NCI-H2107 (cell line): Measurements from ENCODE around the gene LIPC.

ENCODE experiments used
- DNase-seq: peaks from one replicate; lab custom pipeline; 2025; lab: John Stamatoyannopoulos, UW

LIPC gene

DNA sequence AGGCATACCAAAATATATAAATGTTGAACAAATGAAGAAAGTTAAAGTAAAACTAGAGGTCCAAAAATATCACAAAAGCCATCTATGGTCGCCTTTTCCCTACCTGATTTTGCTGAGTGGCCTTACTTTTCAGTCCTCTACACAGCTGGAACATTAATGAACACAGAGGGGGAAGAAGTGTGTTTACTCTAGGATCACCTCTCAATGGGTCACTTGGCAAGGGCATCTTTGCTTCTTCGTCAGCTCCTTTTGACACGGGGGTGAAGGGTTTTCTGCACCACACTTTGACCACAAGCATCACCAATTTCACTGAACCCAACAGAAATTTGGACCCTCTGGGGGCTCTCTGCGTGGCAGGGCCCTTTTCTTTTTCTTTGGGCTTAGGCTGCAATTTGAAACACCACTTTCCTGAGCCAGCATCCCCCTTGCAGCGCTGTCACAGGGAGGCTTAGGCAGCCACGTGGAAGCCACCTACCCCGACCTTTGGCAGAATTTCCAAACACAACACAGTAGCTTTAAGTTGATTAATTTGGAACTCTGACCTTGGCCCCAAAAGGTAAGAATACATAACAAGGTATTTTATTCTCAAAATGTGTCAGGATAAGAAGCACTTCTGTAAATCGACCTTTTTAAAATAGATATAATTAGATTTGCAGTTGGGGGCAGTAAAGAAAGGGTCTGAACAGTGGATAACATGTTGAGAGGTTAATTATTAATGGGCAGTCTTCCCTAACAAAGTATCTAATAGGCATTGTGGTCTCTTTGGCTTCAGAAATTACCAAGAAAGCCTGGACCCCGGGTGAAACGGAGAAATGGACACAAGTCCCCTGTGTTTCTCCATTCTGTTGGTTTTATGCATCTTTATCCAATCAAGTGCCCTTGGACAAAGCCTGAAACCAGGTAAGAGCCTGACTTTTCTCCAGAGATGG, at the start of gene LIPC:
LIPC (plus strand) TSS at position 771 of the 929 bp plus-strand sequence; CDS start at position 813, 42 bp downstream.
- DNase-seq, result no peak

DNA sequence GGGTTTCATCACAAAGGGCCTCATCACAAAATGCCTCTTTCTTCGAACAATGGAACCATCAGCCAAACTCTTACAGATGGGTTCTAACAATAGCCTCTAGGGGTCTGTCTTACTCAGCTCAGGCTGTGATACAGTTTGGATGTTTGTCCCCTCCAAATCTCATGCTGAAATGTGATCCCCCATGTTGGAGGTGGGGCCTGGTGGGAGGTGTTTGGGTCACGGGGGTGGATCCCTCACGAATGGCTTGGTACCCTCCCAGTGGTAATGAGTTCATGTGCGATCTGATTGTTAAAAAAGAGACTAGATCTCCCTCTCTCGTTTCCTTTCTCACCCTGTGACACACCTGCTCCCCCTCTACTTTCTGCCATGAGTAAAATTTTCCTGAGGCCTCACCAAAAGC, 47.9 kb upstream of the LIPC start:
- DNase-seq, result no peak

DNA sequence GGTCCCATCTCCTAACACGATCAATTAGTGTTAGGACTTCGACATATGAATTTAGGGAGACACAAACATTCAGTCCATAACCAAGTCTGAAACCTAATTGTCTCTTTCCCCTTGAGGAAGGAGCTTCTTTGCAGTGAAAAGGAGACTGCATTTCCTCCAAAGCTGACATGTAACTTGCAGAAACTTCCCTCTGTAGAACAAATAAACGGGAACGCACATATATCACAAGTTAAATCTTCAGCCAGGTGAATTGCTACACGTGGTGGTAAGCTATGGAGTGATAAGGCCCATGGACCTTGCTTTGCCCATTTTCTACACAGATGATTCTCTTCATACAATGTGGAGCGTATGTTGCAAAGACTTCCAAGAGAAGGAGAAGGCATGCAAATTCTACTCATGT, 47.1 kb upstream of the LIPC start:
- DNase-seq, result no peak

- no peak for DNase-seq
These were observed 45.7 kb upstream of the LIPC start for GRCh38 chr15:58386081-58386480.

DNA sequence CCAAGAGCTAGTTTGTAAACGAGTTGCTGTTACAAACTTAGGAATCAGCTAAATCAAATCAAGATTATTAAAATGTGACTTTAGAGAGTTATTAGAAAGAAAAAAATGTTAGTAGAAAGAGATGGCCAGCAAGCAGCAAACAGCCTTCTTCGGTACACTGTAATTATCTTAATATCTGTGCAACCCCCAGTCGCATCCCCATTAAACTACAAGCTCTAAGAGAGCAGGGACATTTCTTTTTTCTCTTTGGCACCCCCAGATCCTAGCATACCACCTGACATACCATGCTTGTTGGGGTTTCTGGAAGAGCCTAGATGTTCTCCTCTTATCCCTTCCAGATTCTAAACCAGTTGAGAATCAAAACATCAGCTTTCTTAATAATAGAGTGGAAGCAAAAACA, 45.1 kb upstream of the LIPC start:
- no peak for DNase-seq

- no peak for DNase-seq
These were observed 44.7 kb upstream of the LIPC start for GRCh38 chr15:58387130-58387529.

GRCh38 chr15:58388211-58388610, 43.6 kb upstream of the LIPC start:
- no peak for DNase-seq

GRCh38 chr15:58390118-58390517, 41.7 kb upstream of the LIPC start:
- no peak for DNase-seq

DNA sequence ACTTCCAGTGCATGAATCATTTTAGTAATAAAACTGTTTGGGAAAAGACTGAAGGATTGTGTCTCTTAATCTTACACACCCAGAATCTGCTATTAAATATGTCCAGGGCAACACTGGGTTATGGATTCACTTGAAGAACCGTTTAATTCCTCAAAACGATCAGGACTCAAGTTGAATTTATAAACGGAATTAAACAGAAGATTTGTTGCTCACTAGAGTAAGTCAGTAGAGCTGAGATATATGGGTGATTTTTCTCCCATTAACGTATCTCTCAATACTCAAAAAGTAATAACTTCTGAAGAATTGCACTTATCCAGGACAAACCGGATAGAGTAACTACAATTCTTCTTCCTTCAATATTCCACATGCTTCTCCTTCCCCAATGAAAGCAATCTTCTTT, 41.1 kb upstream of the LIPC start:
- no peak for DNase-seq

DNA sequence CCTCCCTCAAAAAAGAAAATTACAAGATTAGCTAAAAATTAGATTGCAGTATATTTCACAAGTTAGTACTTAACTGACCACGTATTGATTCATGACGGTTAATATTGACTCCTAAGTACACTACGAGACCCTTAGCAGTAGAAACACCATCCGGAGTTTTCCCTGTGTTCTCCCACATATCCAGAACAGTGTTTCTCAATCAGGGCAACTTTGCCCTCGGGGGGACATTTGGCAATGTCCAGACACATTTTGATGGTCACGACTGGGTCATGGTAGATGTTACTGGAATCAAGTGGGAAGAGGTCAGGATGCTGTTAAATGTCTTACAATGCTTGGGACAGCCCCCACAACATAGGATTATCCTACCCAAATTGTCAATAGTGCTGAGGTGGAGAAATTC, 40.7 kb upstream of the LIPC start:
- DNase-seq, result no peak

DNA sequence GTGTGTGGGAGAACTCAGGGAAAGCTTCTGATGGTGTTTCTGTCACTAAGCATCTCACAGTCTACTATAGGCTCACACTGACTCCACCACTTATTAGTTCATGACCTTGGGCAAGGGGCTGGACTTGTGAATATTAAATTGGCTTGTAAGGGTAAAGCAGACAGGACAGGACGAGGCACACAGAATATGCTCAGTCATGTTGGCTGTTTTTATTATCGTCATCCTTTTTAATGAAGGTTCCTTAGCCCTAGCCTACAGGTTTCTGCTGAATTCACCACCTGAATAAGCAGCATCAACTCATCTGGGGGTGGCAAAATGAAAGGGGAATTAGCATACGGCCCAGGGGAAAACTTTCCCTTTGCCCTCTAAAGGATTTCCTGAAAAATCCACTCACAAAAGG, 39.6 kb upstream of the LIPC start:
- no peak for DNase-seq

DNA sequence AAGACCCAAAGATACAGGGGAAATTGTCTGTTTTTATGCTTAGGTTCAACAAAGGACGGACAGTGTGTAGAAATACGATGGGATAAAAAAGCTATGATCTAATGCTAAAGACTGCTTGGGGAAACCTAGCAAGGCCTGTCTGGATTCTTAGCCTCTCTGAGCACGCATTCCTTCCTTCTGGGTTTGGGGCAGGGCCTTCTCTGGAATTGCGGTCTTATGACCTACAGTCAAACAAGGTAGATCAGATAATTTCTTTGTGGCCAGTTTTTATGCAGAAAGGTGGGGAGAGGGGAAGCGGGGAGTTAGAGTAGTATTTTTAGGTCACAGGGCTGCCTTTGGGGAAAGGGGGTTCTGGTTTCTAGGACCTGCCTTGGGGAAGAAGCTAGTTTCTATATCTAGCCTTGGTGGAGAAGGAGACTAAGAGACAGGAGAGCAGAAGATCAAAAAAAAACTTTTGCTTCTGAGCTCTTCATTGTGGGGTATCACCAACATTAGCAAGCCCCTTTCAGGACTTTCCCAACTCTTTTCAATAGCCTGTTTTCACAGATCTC, 39.1 kb upstream of the LIPC start:
- DNase-seq, result no peak

DNA sequence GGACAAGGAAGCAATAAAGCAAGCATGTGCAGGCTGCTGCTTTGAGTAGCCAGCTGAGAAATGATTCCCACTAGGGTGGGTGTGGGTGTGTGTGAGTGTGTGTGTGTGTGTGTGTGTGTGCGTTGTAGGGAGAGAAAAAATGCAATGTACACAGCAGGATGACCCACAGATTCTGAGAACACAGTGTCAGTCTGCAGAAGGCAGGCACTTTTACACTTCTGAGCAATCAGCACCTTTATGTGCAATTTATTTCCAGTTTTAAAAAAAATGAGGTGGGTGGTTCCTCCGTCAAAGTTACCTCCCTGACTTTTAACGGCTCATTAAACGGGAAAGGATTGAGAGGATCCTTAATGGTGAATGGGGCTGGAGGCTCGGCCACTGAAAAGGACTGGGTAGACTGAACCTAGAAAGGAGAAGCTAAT, 38.5 kb upstream of the LIPC start:
- DNase-seq, result no peak

DNA sequence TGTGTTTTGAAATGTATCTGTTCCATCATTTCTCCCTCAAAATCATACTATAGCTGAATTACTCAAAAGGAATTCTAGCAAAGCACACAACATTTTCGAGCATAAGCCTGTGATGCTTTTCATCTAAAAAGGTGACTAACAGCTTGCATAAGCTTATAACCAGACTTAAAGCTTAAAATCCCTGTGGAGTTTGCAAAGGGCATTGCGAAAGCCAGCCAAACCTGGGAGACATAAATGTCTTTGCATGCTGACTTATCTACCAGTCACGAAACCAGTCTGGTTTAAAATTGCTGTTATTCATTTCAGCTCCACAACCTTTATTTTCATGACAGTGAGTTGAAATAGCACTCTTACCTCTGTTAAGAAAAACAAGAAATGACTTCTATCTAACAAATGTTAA, 35.6 kb upstream of the LIPC start:
- no peak for DNase-seq

DNA sequence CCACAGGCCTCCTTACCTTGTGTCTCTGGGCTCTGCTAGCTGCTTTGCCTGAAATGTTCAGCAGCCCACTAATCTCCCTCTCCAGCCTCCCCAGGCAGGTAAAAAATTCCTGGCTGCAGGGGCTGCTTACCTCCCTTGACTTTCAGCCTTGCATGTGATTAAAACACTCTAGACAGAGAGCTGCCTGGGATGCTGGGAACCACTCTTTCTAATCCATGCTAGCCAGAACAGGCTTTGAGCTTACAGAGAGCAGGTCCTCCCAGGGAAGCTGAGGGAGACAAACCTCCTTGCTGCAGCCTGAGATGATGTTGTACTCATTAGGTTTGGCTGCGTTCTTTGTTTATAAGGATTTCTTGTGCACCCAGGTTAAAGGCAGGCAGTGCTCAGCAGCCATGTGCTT, 33.7 kb upstream of the LIPC start:
- DNase-seq, result no peak

GRCh38 chr15:58398643-58399042, 33.1 kb upstream of the LIPC start:
- no peak for DNase-seq

GRCh38 chr15:58399739-58400138, 32.1 kb upstream of the LIPC start:
- DNase-seq, result no peak

- DNase-seq, result no peak
These were observed 30.5 kb upstream of the LIPC start for GRCh38 chr15:58401276-58401675.

DNA sequence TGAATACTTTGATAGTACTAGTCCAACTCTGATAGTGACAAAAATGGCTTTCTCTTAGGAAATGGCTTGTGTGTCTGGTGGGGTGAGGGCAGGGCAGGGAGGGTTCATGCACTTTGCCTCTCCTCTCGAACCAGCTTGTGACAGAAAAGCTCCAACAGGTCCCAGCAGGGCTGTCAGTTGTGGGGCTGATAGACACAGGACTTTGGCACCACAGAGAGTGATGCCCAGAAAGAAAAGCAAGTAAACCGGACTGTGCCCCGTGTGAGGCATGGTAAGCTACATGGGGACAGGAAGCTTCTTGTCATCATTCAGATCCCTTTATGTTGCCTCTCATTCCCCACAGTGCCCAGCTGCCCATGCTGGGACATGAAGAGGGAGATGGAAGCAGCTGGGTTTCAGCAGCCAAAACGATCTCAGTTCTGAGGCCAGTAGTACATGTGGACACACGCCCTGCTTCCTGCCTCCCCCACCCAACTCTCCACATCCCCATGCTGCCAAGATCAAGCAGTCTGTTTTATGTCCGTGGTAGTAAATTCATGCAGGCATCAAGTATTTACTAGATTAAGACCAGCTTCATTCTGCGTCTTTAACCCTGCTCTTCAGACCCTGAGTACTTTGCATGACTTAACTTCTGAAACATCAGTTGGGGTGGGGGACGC, 29.7 kb upstream of the LIPC start:
- no peak for DNase-seq

GRCh38 chr15:58403581-58403980, 28.2 kb upstream of the LIPC start:
- no peak for DNase-seq

- no peak for DNase-seq
These were observed 27.8 kb upstream of the LIPC start for GRCh38 chr15:58404020-58404419.

DNA sequence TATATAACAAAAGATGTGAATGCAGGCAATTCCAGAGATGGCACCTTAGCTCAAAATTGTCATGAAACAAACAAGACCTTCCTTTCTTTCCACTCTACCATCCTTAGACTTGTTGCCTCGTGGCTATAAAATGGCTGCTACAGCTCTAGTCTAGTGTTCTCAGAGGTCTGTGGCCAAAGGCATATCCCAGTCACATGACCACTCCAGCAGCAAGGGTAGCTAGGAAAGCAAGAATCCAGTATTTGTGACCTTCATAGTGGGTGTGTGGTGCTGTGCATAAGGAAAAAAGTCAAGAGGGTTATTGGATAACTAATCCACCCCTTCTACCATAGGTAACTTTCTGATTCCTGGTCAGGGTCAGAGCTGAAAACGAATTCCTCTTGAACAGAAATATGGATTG, 27.1 kb upstream of the LIPC start:
- no peak for DNase-seq

- DNase-seq, result no peak
These were observed 25.9 kb upstream of the LIPC start for GRCh38 chr15:58405865-58406264.
